ENCODE measurements around the gene RPL34. TPM values are rescaled to one million over a fixed set of nuclear protein-coding genes. Genes with fewer than 3 reads are reported as not detected.

Gene RPL34
- total and polyA plus RNA-seq, 2 of the 8 experiments (the other 6 are each of a cell fraction or from before 2014, with no cell fraction given): 1,430 to 2,987 TPM

GRCh38 chr4:108570993-108571569 lies 49.3 kb upstream of the RPL34 start:
- H2BK5ac ChIP-seq (ENCODE audit: low read depth, low read length): no peak overlapping the region
- no peaks in the 10 kb centered on the region for H3K36me3 ChIP-seq (ENCODE audit: control insufficient read depth in 2 of 4, insufficient read depth in 4 of 4, low read length in 3 of 4)
- no peaks in the 10 kb centered on the region for H3K9me3 ChIP-seq (ENCODE audit: insufficient read depth in 2 of 2, low read depth in 1 of 2, low read length in 1 of 2)
- no peak overlapping the region for H4K8ac ChIP-seq (ENCODE audit: extremely low read depth, insufficient read depth, low read length)
- peaks cover 0 to 4% (median 0%) of the 10 kb centered on the region in 4 experiments; a peak in 1 of 7 replicates for H3K4me1 ChIP-seq (replicated peaks in 1 of 4; ENCODE audit: control insufficient read depth in 3 of 4, insufficient read depth in 4 of 4, low read length in 3 of 4)
- H3K79me2 ChIP-seq (ENCODE audit: control insufficient read depth in 1 of 2, insufficient read depth in 2 of 2, low read length in 2 of 2): no peaks in the 10 kb centered on the region
- H3K56ac ChIP-seq (replicated peaks; ENCODE audit: insufficient read length, low read depth, low read length): no peak overlapping the region
- POLR2A ChIA-PET (ENCODE audit: partially characterized antibody): no interaction called here
- no peak overlapping the region for H2AK5ac ChIP-seq (ENCODE audit: low read depth, low read length)
- H3K23me2 ChIP-seq (ENCODE audit: low read depth, low read length): no peaks in the 10 kb centered on the region
- H3K4ac ChIP-seq (replicated peaks; ENCODE audit: insufficient read length, low read depth, low read length): no peak overlapping the region
- no peak overlapping the region for H2BK20ac ChIP-seq (ENCODE audit: low read length)
- 85% methylated on average over 4 of the region's 4 CpGs; no CpG with 5 or more reads in 1 of the 2 experiments for WGBS, 2 experiments (ENCODE audit: extremely low coverage in 1 of 2, insufficient coverage in 1 of 2, insufficient read length in 1 of 2, insufficient replicate concordance in 2 of 2, low coverage in 1 of 2, low lambda C conversion rate in 2 of 2, missing lambda C conversion rate in 1 of 2)
- TF ChIP-seq MAFK (IDR thresholded peaks at IDR 0.05; ENCODE audit: low read depth, low read length): no peak
- no peak for TF ChIP-seq SP1 (IDR thresholded peaks at IDR 0.05; ENCODE audit: low read depth, low read length)
- no peak for TF ChIP-seq SIRT6 (IDR thresholded peaks at IDR 0.05; ENCODE audit: low read length)
- TF ChIP-seq USF2 (IDR thresholded peaks at IDR 0.05; ENCODE audit: low read length): no peak
- TF ChIP-seq TBP (IDR thresholded peaks at IDR 0.05; ENCODE audit: low read depth, low read length): no peak
- no peak overlapping the region for H2BK15ac ChIP-seq (ENCODE audit: low read length)
- H3K4me3 ChIP-seq (ENCODE audit: extremely low read depth in 1 of 4, insufficient read depth in 2 of 4, low read depth in 3 of 4, low read length in 4 of 4): no peak overlapping the region
- FAIRE-seq (no peak), DNase-seq (ENCODE audit: low read depth in 1 of 2, low spot score in 2 of 2) (no peak)
- no peaks in the 10 kb centered on the region for H4K20me1 ChIP-seq (replicated peaks in 1 of 2; ENCODE audit: control insufficient read depth in 1 of 2, insufficient read depth in 2 of 2, low read length in 2 of 2)
- H3K23ac ChIP-seq (ENCODE audit: insufficient read length): no peak overlapping the region
- no peak overlapping the region for H4K91ac ChIP-seq (replicated peaks; ENCODE audit: insufficient read length, low read length)
- no peak overlapping the region for H3K27ac ChIP-seq (ENCODE audit: low read depth, low read length)
- H4K5ac ChIP-seq (ENCODE audit: insufficient read length, low read depth, low read length): no peak overlapping the region
- H3K18ac ChIP-seq (ENCODE audit: extremely low read depth, low read length): no peak overlapping the region
- H2BK12ac ChIP-seq (ENCODE audit: low read depth, low read length): no peak overlapping the region
- no peak overlapping the region for H2AFZ ChIP-seq (ENCODE audit: low read length)
- H3K27me3 ChIP-seq (replicated peaks in 1 of 4; ENCODE audit: control insufficient read depth in 3 of 4, extremely low read depth in 1 of 4, insufficient read depth in 3 of 4, low read length in 3 of 4): peaks cover 0 to 1% (median 0%) of the 10 kb centered on the region in 4 experiments; a peak in 1 of 7 replicates
- H3K14ac ChIP-seq (ENCODE audit: insufficient read length): no peak overlapping the region
- no peaks in the 10 kb centered on the region for H3K79me1 ChIP-seq (ENCODE audit: low read depth, low read length)
- no peak overlapping the region for H3K4me2 ChIP-seq (ENCODE audit: insufficient read depth in 1 of 2, low read depth in 2 of 2, low read length in 2 of 2)
- no peak overlapping the region for H2BK120ac ChIP-seq (replicated peaks; ENCODE audit: low read depth, low read length)
- H3K9ac ChIP-seq (replicated peaks in 1 of 4; ENCODE audit: extremely low read depth in 1 of 4, low read depth in 3 of 4, low read length in 3 of 4): no peak overlapping the region
- CTCF ChIA-PET (ENCODE audit: partially characterized antibody): interaction anchor here (0.8 to 4.8 kb wide), 14 partner anchors 8 to 552 kb away, joined by 3 to 31 read pairs (median 6); no protein-coding TSS in a partner anchor

Data from H1 (cell line).